ENCODE data around the gene ARAP3.

DNA sequence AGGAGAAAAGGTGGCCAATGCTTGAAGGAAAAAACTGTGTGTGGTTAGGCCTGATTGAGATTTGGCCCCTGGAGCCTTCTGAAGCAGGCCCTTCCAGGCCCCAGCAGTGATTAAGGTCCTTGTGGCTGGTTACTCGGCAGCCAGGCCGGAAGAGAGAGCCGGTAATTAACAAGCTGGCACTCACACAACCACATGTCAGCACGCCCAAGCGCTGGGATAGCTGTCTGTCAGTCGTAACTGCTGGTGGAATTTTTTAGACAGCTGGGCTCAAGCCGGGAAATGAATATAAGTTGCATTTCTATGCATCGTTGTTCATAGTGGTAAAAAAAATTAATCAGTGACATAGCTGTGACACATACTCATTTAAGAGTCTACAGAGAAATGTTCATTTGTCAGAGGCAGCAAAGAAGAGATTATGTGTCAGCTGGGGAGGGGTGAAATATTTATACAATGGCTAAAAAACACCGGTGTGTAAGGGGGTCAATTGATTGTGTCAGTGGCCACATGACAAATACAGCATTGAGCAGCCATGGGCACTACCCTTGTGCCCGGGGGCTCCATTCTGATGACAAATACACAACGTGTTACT, 13.7 kb upstream of the ARAP3 start:
- TF ChIP-seq, protein P1, sequence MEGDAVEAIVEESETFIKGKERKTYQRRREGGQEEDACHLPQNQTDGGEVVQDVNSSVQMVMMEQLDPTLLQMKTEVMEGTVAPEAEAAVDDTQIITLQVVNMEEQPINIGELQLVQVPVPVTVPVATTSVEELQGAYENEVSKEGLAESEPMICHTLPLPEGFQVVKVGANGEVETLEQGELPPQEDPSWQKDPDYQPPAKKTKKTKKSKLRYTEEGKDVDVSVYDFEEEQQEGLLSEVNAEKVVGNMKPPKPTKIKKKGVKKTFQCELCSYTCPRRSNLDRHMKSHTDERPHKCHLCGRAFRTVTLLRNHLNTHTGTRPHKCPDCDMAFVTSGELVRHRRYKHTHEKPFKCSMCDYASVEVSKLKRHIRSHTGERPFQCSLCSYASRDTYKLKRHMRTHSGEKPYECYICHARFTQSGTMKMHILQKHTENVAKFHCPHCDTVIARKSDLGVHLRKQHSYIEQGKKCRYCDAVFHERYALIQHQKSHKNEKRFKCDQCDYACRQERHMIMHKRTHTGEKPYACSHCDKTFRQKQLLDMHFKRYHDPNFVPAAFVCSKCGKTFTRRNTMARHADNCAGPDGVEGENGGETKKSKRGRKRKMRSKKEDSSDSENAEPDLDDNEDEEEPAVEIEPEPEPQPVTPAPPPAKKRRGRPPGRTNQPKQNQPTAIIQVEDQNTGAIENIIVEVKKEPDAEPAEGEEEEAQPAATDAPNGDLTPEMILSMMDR (IDR thresholded peaks at IDR 0.05; ENCODE audit: insufficient read depth, low read depth, low read length), result no peak
- TF ChIP-seq EZH2 (IDR thresholded peaks at IDR 0.05; ENCODE audit: insufficient read depth, low read length), result no peak
